Endothelial cell of umbilical vein (primary cell): ENCODE data around the gene TANGO2. TPM values are rescaled to one million over a fixed set of nuclear protein-coding genes. Genes with fewer than 3 reads are reported as not detected.

Source experiments
- BruUV-seq: library from RNA; stranded (reverse); fragments of 400-500 nt; replicated peaks from 2 replicates; lab custom pipeline; 2021; lab: Mats Ljungman, UMichigan
- CTCF ChIA-PET: fragments of 300-600, 350-600 bp; sonication (Branson Sonifier 250); formaldehyde crosslinking; loops from one replicate; lab custom pipeline; 2021; ENCODE audit warnings: antibody characterized with exemption, inconsistent platforms; lab: Charles Lee
- POLR2A ChIA-PET: fragments of 300-600, 350-600 bp; sonication (Branson Sonifier 250); formaldehyde crosslinking; loops from one replicate; lab custom pipeline; 2021; ENCODE audit warnings: antibody characterized with exemption, inconsistent platforms; lab: Charles Lee
- DNase-seq: peaks from one replicate; pipeline ENCODE4 v3.0.0-alpha.2; 2011; ENCODE audit warnings: low read depth, low spot score
- FAIRE-seq: peaks from 2 replicates; lab custom pipeline; 2011; peaks lifted over from hg19 to GRCh38; lab: Jason Lieb, UNC
- H2AFZ ChIP-seq: 2 replicates; pipeline ENCODE4 v1.6.0; 2012; ENCODE audit warnings: low read depth, low read length, control low read depth, inconsistent platforms
- H3K27ac ChIP-seq: 2 replicates; pipeline ENCODE4 v1.5.1; 2011; ENCODE audit warnings: low read depth, mild to moderate bottlenecking, control low read depth, low read length, moderate library complexity; ENCODE audit not compliant: insufficient read depth
- H3K27me3 ChIP-seq, 2 experiments: 2 replicates each; pipeline versions ENCODE4 v1.6.0 to v1.6.1; 2011; ENCODE audit warnings: low read length in 2 of 2, mixed read lengths in 1 of 2; ENCODE audit not compliant: control insufficient read depth in 2 of 2, insufficient read depth in 2 of 2
- H3K36me3 ChIP-seq, 2 experiments: 2 replicates in 1 of 2; 3 replicates in 1 of 2; pipeline ENCODE4 v1.5.1; 2011; ENCODE audit warnings: low read length in 2 of 2, mild to moderate bottlenecking in 1 of 2, moderate library complexity in 1 of 2; ENCODE audit not compliant: control insufficient read depth in 2 of 2, insufficient read depth in 2 of 2; ENCODE audit errors: extremely low read depth in 1 of 2
- H3K4me1 ChIP-seq: 3 replicates; pipeline ENCODE4 v1.5.1; 2011; ENCODE audit warnings: mild to moderate bottlenecking, low read length; ENCODE audit not compliant: control insufficient read depth, insufficient read depth; ENCODE audit errors: extremely low read depth
- H3K4me2 ChIP-seq: 2 replicates; pipeline ENCODE4 v1.6.1; 2011; ENCODE audit warnings: low read length, control low read depth, mixed read lengths; ENCODE audit not compliant: insufficient read depth
- H3K4me3 ChIP-seq, 3 experiments: fragments of 200-600 bp in 1 of 3; sonication (generic), shearing (Covaris generic) in 1 of 3; replicated peaks in 1 of 3; 2 replicates each; pipeline ENCODE4 v1.5.1; 2011 to 2016; ENCODE audit warnings: control low read depth in 3 of 3, low read length in 3 of 3, mild to moderate bottlenecking in 2 of 3, inconsistent platforms in 1 of 3, low read depth in 1 of 3, moderate library complexity in 1 of 3; ENCODE audit not compliant: insufficient read depth in 1 of 3
- H3K79me2 ChIP-seq: 2 replicates; pipeline ENCODE4 v1.6.0; 2012; ENCODE audit warnings: low read length, inconsistent platforms; ENCODE audit not compliant: control insufficient read depth, insufficient read depth
- H3K9ac ChIP-seq: replicated peaks from 2 replicates; pipeline ENCODE3; 2011; ENCODE audit warnings: low read length, control low read depth; ENCODE audit not compliant: insufficient read depth; ENCODE audit errors: extremely low read depth
- H3K9me1 ChIP-seq: replicated peaks from 3 replicates; pipeline ENCODE4 v1.6.0; 2011; ENCODE audit warnings: mild to moderate bottlenecking, low read length; ENCODE audit not compliant: control insufficient read depth, insufficient read depth; ENCODE audit errors: extremely low read depth
- H3K9me3 ChIP-seq: replicated peaks from 2 replicates; pipeline ENCODE4 v1.5.1; 2012; ENCODE audit warnings: low read length, inconsistent platforms; ENCODE audit not compliant: control insufficient read depth, insufficient read depth
- H4K20me1 ChIP-seq: replicated peaks from 2 replicates; pipeline ENCODE3; 2011; ENCODE audit warnings: mild to moderate bottlenecking, low read length; ENCODE audit not compliant: control insufficient read depth, insufficient read depth; ENCODE audit errors: extremely low read depth
- CTCF ChIP-seq, 2 donors: IDR thresholded peaks; 1 replicate in 1 of 2; 2 replicates in 1 of 2; pipeline ENCODE4 v1.5.1; 2011; ENCODE audit warnings: low read length in 2 of 2, mild to moderate bottlenecking in 2 of 2, moderate library complexity in 2 of 2, control low read depth in 1 of 2, inconsistent platforms in 1 of 2, low read depth in 1 of 2; ENCODE audit not compliant: insufficient read depth in 1 of 2; ENCODE audit errors: extremely low read depth in 1 of 2
- EZH2 ChIP-seq: IDR thresholded peaks from 2 replicates; pipeline ENCODE4 v1.6.1; 2012; ENCODE audit warnings: borderline replicate concordance, low read depth, mild to moderate bottlenecking, moderate library complexity, low read length, inconsistent platforms; ENCODE audit not compliant: severe bottlenecking
- FOS ChIP-seq: IDR thresholded peaks from 2 replicates; pipeline ENCODE4 v1.6.1; 2011; ENCODE audit warnings: mild to moderate bottlenecking, low read length, moderate library complexity, borderline replicate concordance; ENCODE audit not compliant: insufficient read depth
- GATA2 ChIP-seq: IDR thresholded peaks from 2 replicates; pipeline ENCODE4 v1.7.0; 2011; ENCODE audit warnings: low read depth, mild to moderate bottlenecking, moderate library complexity, mixed read lengths, low read length; ENCODE audit not compliant: insufficient read length, insufficient read depth
- JUN ChIP-seq: IDR thresholded peaks from 2 replicates; pipeline ENCODE4 v1.6.1; 2011; ENCODE audit warnings: borderline replicate concordance, low read depth; ENCODE audit not compliant: insufficient read length, insufficient read depth
- MAX ChIP-seq: IDR thresholded peaks from 2 replicates; pipeline ENCODE4 v1.6.1; 2011; ENCODE audit not compliant: insufficient read depth, insufficient read length
- MYC ChIP-seq: IDR thresholded peaks from one replicate; pipeline ENCODE4 v1.6.1; 2011; ENCODE audit warnings: mild to moderate bottlenecking, low read depth, low read length
- POLR2A ChIP-seq: IDR thresholded peaks from 2 replicates; pipeline ENCODE4 v1.6.1; 2012; ENCODE audit warnings: low read depth, mild to moderate bottlenecking, control low read depth, low read length
- POLR2AphosphoS5 ChIP-seq: IDR thresholded peaks from 2 replicates; pipeline ENCODE4 v1.6.1; 2012; ENCODE audit warnings: low read depth, mild to moderate bottlenecking, control low read depth, low read length, moderate library complexity; ENCODE audit not compliant: insufficient read depth
- dilution Hi-C: fragments of 300-500 bp; cut with MboI; formaldehyde crosslinking; loops from one replicate; pipeline ENCODE4 v1.15.0; 2019; ENCODE audit warnings: low sequenced_read_pairs; ENCODE audit not compliant: extremely low pct_ligation_motif_present
- intact Hi-C: fragments of 100-400 bp; cut with micrococcal nuclease; formaldehyde crosslinking; loops from one replicate; pipeline ENCODE4 v1.10.0; 2022
- polyA plus RNA-seq, 4 experiments: library from polyadenylated mRNA; depleted of rRNA in 3 of 4; stranded (reverse) in 3 of 4; unstranded in 1 of 4; fragments of >200 nt; gene quantifications; 2 replicates each; pipeline versions ENCODE4 v1.2.1 to v1.2.3, GENCODE V29; 2011 to 2012; ENCODE audit warnings: missing spikeins in 1 of 4
- total RNA-seq: library from RNA; stranded (reverse); gene quantifications from 2 replicates; pipeline ENCODE4 v1.2.3, GENCODE V29; 2021

The TANGO2 gene
- total and polyA plus RNA-seq, 2 donors (not counting 3 experiments of a cell fraction or from before 2014, with no cell fraction given), result 40.0 to 49.3 TPM

- peaks cover 19% of the 10 kb centered on the region for H3K4me1 ChIP-seq
- FAIRE-seq, result no peak
- dilution Hi-C loops, result no loop called here
- TF ChIP-seq POLR2A, result no peak
- no peak for TF ChIP-seq JUN
- TF ChIP-seq CTCF (IDR thresholded peaks at IDR 0.05; ENCODE audit: extremely low read depth in 1 of 2, insufficient read depth in 1 of 2, low read depth in 1 of 2, low read length in 2 of 2), result no peak
- no peak for TF ChIP-seq MYC
- TF ChIP-seq POLR2AphosphoS5, result no peak
- no peak for TF ChIP-seq FOS
- no peak for TF ChIP-seq EZH2
- no peak for TF ChIP-seq MAX
- no peak for TF ChIP-seq GATA2
- ChIA-PET CTCF (interaction anchor here (1.5 to 4.6 kb wide), 2 partner anchors 10 to 36 kb away, joined by 3 to 26 read pairs; no protein-coding TSS in a partner anchor), POLR2A (no interaction called here)
- H3K9me1 ChIP-seq, result no peaks in the 10 kb centered on the region
- no peak overlapping the region for H2AFZ ChIP-seq
- no peak for DNase-seq
- H3K9ac ChIP-seq, result no peak overlapping the region
- H3K4me2 ChIP-seq, result no peak overlapping the region
- H3K79me2 ChIP-seq, result no peaks in the 10 kb centered on the region
- intact Hi-C loops, result no loop called here
- H3K27me3 ChIP-seq, result no peaks in the 10 kb centered on the region
- H3K9me3 ChIP-seq, result no peaks in the 10 kb centered on the region
- no TSS peak for BruUV-seq
- H4K20me1 ChIP-seq, result no peaks in the 10 kb centered on the region
- H3K36me3 ChIP-seq, result peaks cover 8 to 62% of the 10 kb centered on the region in 2 experiments
- no peak overlapping the region for H3K4me3 ChIP-seq
- H3K27ac ChIP-seq, result no peak overlapping the region
Observed at GRCh38 chr22:19976671-19977070, 44.2 kb upstream of the TANGO2 start.
